WTC11 (cell line): ENCODE measurements around the gene PPP1R12A.

Source experiments
- CREB1 ChIP-seq: sonication (generic); formaldehyde crosslinking; IDR thresholded peaks from 2 replicates; pipeline ENCODE4 v1.8.0; 2023; ENCODE audit warnings: mild to moderate bottlenecking, missing genetic modification reagents
- TEAD4 ChIP-seq: sonication (generic); formaldehyde crosslinking; IDR thresholded peaks from 2 replicates; pipeline ENCODE4 v1.8.0; 2022; ENCODE audit warnings: mild to moderate bottlenecking, missing genetic modification reagents
- TF ChIP-seq, protein P1 (sequence below): fragments of 200-600 bp; IDR thresholded peaks from 2 replicates; pipeline ENCODE4 v1.8.0; 2022; ENCODE audit warnings: antibody characterized with exemption

DNA sequence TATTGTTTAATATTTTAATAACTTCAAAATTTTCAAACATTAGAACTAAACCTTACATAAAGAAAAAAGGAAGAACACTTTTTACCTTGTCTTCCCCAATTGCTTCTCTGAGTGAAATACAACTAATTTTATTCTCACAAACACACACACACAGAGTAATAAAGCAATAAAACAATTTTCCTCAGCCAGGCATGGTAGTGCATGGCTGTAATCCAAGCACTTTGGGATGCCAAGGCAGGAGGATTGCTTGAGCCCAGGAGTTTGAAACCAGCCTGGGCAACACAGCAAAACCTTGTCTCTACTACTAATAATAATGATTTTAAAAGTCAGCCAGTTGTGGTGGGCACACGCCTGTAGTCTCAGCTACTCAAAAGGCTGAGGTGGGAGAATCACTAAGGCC lies 13.1 kb downstream of the PPP1R12A start:
- TF ChIP-seq, protein P1, sequence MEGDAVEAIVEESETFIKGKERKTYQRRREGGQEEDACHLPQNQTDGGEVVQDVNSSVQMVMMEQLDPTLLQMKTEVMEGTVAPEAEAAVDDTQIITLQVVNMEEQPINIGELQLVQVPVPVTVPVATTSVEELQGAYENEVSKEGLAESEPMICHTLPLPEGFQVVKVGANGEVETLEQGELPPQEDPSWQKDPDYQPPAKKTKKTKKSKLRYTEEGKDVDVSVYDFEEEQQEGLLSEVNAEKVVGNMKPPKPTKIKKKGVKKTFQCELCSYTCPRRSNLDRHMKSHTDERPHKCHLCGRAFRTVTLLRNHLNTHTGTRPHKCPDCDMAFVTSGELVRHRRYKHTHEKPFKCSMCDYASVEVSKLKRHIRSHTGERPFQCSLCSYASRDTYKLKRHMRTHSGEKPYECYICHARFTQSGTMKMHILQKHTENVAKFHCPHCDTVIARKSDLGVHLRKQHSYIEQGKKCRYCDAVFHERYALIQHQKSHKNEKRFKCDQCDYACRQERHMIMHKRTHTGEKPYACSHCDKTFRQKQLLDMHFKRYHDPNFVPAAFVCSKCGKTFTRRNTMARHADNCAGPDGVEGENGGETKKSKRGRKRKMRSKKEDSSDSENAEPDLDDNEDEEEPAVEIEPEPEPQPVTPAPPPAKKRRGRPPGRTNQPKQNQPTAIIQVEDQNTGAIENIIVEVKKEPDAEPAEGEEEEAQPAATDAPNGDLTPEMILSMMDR = no peak
- TF ChIP-seq CREB1 (no peak), TEAD4 (CRISPR knock-in tag) (no peak)
